HG03520 (cell line): ENCODE results near the gene SDR42E1.

Experiments
- ATAC-seq: cut with Tn5 transposase; IDR thresholded peaks from one replicate; pipeline ENCODE4 v1.9.1; 2021; ENCODE audit warnings: mild to moderate bottlenecking, moderate library complexity; ENCODE audit not compliant: unreplicated experiment

The SDR42E1 gene

DNA sequence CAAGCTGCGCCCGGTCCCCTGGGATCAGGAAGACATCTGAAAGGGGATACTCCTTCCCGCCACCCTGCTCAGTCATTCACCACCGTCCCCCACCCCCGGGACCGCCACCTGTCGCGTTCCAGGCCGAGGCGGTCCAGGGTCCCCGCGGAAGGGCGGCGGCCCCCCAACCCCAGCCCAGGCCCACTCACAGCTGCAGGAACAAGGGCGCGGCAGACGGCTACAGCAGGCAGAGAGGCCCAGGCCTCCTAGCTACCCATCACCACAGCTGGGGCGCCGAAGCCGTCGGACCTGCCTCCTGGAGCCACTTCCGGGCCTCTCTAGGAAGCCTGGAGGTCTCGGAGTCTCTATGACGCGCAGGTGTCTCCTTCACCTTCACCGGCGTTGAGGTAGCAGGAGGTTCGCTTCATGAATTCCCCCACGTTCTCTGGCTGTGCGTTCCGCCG, at the start of gene SDR42E1:
TSS of gene SDR42E1 (minus strand) at position 272 of the 443 bp plus-strand sequence. CDS start 10,612 bp downstream, outside the sequence.
- ATAC-seq: peak; percentile 91

GRCh38 chr16:82059983-82060421, 48.7 kb upstream of the SDR42E1 start:
- ATAC-seq: no peak

DNA sequence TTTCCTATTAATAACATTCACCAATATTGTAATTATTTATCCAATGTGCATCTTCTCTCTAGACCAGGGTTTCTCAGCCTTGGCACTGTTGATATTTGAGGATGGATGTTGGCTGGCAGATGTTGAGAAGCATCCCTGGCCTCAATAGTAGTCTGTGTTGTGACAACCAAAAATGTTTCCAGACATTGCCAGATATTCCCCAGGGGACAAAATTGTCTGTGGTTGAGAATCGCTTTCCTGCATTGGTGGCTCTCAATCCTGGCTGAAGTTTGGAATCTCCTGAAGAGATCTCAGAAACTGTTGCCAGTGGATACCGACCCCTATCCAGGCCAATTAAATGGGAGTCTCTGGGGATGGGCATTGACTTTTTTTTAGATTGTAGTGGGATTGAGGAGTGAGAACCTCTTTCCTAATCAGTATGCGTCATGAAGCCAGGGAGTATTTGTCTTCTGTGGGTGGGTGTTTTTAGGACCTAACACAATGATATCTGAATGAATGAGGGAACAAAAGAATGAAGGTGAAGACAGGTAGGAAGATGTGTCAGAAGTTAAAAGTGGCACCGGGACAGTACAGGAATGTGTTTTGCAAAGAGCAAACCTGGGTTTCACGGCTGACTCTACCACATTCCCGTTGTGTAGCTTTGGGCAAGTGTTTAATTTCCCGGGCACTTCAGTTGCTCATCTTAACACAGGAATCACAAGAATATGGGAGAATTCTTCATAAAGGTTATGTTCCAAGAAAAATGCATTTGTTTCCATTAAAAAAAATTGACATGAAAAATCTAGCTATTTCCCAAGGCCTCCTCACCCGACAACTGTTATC, 48.1 kb upstream of the SDR42E1 start:
- ATAC-seq: no peak

GRCh38 chr16:82056550-82056896, 45.3 kb upstream of the SDR42E1 start:
- ATAC-seq: no peak

GRCh38 chr16:82055728-82056549, 44.7 kb upstream of the SDR42E1 start:
- no peak for ATAC-seq

DNA sequence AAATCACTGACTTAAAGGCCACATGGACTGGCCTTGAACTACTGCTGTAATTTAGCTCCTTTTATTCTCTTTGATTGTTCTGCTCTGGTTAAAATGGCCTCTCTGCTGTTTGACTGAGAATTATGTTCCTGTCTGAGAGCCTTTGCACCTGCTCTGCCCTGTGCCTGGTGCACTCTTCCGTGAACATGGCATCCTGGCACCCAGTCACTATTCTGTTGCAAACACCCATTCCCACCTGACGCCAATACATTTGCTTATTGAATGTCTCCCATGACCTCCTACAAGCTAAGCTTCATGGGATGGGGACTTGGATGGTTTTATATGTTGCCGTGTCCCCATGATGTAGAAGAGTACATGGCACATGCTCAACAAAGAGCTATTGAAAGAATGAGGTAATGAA, 43.8 kb upstream of the SDR42E1 start:
- ATAC-seq: no peak

GRCh38 chr16:82051656-82052055, 40.4 kb upstream of the SDR42E1 start:
- ATAC-seq: no peak

DNA sequence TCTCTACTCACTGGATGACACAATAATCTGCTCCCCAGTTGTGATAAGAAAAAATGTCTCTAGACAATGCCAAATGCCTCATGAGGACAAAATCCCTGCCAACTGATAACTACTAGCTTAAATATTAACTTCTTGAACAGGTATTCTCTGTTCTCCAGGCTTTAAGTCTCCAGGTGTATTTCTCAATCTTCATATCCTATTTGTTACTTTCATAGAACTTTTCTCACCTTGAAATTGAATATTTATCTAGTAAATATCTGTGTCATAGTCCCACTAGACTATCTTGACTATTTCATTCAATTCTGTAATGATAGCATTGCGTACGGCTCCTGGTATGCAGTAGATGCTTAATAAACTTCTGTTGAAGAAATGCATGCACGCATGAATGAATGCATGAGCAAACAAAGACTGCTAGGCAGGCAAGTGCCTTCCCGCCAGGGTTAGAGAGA, 39.7 kb upstream of the SDR42E1 start:
- no peak for ATAC-seq

- no peak for ATAC-seq
Measured at GRCh38 chr16:82050506-82050905, 39.2 kb upstream of the SDR42E1 start.

- ATAC-seq: no peak
Measured at GRCh38 chr16:82049484-82049883, 38.2 kb upstream of the SDR42E1 start.

GRCh38 chr16:82047787-82048186, 36.5 kb upstream of the SDR42E1 start:
- ATAC-seq: no peak

GRCh38 chr16:82047374-82047773, 36.1 kb upstream of the SDR42E1 start:
- no peak for ATAC-seq

DNA sequence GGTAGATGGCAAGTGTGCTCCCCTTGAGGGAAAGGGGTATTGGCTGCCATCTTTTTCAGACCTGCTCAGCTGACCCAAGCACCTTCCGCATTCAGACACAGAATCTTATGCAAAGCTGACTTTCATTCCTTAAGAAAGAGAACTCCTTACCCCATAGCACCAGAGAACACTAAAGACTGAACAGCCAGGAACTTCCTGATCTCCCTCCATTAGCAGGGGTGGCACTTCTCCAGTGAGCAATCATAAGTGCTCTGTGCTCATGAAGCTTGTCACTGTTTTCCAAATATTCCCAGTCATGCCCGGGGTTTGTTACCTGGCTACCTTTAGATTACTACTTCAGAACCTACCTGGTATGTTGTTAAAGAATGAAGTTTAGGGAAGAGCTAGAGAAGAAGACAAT, 35.7 kb upstream of the SDR42E1 start:
- ATAC-seq: no peak

GRCh38 chr16:82046541-82046940, 35.3 kb upstream of the SDR42E1 start:
- no peak for ATAC-seq

- no peak for ATAC-seq
Measured at GRCh38 chr16:82045465-82045864, 34.2 kb upstream of the SDR42E1 start.

DNA sequence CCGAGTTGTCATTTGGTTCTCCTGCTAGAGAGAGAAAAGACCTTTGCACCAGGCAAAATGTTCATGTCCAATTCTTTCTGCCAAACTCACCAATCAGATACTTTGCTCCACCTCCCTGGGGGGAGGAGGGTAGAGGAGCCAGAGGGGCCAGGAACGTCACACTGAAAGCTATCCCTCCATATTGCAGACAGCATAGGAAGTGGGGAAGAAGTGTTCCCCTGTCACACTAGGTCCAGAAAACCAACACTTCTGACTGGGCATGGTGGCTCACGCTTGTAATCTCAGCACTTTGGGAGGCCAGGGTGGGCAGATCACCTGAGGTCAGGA, 33.3 kb upstream of the SDR42E1 start:
- no peak for ATAC-seq

GRCh38 chr16:82043680-82044584, 32.7 kb upstream of the SDR42E1 start:
- no peak for ATAC-seq

DNA sequence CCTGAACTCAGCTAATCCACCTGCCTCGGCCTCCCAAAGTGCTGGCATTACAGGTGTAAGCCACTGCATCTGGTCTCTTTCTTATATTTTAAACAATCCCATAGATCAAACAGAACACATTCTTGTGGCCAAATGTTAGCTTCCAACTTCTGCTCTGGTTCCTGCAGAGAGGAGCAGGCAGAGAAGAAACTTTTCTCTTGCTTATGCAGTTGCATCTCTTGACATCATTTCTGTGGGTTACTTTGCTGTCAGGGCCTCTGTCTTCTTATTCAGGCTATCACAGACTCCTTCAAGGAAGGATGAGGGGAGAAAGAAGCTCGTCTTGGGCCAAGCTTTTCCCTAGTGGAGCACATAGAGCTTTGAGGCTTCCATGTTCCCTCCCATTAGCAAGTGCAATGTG, 31.6 kb upstream of the SDR42E1 start:
- no peak for ATAC-seq

DNA sequence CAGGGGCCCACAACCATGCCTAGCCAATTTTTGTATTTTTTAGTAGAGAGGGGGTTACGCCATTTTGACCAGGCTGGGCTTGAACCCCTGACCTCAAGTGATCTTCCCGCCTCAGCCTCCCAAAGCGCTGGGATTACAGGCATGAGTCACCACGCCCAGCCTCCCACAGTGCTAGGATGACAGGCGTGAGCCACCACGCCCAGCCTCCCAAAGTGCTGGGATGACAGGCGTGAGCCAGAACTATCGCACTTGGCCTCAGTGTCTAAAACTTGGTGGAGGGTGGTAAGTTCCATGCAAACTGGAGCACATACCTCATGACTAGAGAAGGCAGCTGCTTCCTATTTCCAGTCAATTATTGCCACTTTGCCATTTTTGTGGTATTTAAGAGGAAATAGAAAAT, 30.9 kb upstream of the SDR42E1 start:
- ATAC-seq: no peak

DNA sequence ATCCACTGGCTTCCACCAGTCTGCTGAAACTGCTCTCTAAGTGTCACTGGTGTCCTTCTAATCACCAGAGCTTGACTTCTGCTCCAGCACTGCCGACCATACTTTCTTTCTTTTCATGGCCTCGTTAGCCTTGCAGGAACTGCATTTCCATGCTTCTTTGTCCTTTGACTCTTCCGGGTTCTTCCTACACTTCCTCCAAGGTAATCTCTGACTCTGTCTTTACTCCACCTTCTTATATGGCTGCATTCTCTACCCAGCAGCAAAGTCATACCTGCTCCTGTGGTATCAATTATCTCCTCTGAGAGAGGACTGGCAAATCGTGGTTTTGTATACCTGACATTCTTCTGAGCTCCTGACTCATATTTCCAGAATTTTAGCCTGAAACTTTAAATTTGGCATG, 30.3 kb upstream of the SDR42E1 start:
- ATAC-seq: no peak

- no peak for ATAC-seq
Measured at GRCh38 chr16:82040296-82040695, 29.0 kb upstream of the SDR42E1 start.
